Activated CD4-positive, alpha-beta T cell treated with anti-CD3 and anti-CD28 coated beads, Interleukin-2, amount 10 ng/mL, durations not matched to agents 24 days and 14 days (primary cell): ENCODE results near the gene SMTNL2. TPM values are rescaled to one million over a fixed set of nuclear protein-coding genes. Genes with fewer than 3 reads are reported as not detected.

Experiments used
- DNase-seq: peaks from one replicate; pipeline ENCODE4 v3.0.0; 2022
- H3K27ac Mint-ChIP-seq: one replicate; pipeline ENCODE4 v1.8.0; 2022; ENCODE audit warnings: mild to moderate bottlenecking, mixed read lengths
- H3K27me3 Mint-ChIP-seq: one replicate; pipeline ENCODE4 v1.8.0; 2022; ENCODE audit warnings: mixed read lengths
- H3K36me3 Mint-ChIP-seq: one replicate; pipeline ENCODE4 v1.8.0; 2022; ENCODE audit warnings: low read depth, mild to moderate bottlenecking, mixed read lengths
- H3K4me1 Mint-ChIP-seq: one replicate; pipeline ENCODE4 v1.8.0; 2021; ENCODE audit warnings: mixed read lengths
- H3K4me3 Mint-ChIP-seq: one replicate; pipeline ENCODE4 v1.8.0; 2022; ENCODE audit warnings: mild to moderate bottlenecking, moderate library complexity, mixed read lengths
- H3K9me3 Mint-ChIP-seq: one replicate; pipeline ENCODE4 v1.8.0; 2021; ENCODE audit warnings: mixed read lengths
- intact Hi-C: fragments of 100-400 bp; cut with micrococcal nuclease; formaldehyde crosslinking; loops from one replicate; pipeline ENCODE4 v1.15.1; 2023
- total RNA-seq: library from RNA; stranded (reverse); gene quantifications from 2 replicates; pipeline ENCODE4 v1.2.3, GENCODE V29; 2022

SMTNL2 gene
- total RNA-seq, result not detected in 2 replicates

- Mint-ChIP-seq H3K27ac (no peak within 1 kb of the TSS), H3K27me3 (peaks cover 49% of the 10 kb centered on the region), H3K36me3 (no peaks in the 10 kb centered on the region), H3K4me1 (peaks cover 2% of the 10 kb centered on the region), H3K4me3 (peak within 1 kb of the TSS; percentile 57), H3K9me3 (no peaks in the 10 kb centered on the region)
- DNase-seq, result no peak
- intact Hi-C loops, result no loop called here
Measured at GRCh38 chr17:4584101-4584916, at the start of gene SMTNL2. Gene SMTNL2, plus strand, starts transcription at chr17:4584529. Its CDS starts 77 bp downstream, at chr17:4584606.

DNA sequence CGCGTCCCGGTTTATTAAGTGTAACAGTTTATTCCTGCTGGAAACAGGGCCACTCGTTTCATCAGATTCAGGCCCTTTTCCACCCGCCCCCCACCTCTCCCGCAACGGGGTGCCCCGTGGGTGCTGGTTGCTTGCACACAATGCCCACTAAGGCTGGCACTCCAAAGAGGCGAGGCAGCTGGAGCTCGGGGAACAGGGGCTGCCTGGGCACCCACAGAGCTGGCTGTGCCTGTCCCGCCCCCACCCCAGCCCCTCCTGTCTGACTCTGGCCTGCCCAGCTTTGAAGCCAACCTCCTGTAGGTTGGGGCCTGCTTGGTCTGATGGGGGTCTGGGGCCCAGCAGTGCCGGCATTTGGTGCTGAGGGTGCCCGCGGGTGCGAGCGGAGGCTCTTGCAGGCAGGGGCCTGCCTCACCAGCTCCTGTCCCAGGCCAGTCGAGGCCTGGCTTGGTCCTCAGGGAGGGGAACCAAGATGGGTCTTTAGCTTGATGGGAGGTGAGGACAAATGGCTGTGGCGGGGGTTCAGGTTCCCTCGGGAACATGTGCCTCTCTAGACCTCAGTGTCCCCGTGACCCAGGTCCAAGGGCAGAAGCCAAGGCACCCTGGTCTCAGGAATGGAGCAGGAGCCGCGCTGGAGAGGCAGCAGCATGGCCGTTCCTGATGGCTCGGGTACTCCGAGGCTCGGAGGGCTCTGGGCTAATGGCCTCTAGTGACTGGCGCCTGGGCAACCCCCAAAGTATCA is 49.2 kb upstream of the SMTNL2 start:
- Mint-ChIP-seq H3K27ac (peak overlapping the region; percentile 45), H3K27me3 (peaks cover 5% of the 10 kb centered on the region), H3K36me3 (peaks cover 8% of the 10 kb centered on the region), H3K4me1 (peaks cover 4% of the 10 kb centered on the region), H3K9me3 (no peaks in the 10 kb centered on the region), H3K4me3 (no peak overlapping the region)
- intact Hi-C loops, result loop anchor here (10.0 kb wide), 1 partner anchor 110 kb away; no protein-coding TSS in a partner anchor
- DNase-seq, result no peak

GRCh38 chr17:4535667-4536258 is 48.6 kb upstream of the SMTNL2 start:
- peaks cover 8% of the 10 kb centered on the region for H3K36me3 Mint-ChIP-seq
- H3K4me1 Mint-ChIP-seq, result peaks cover 4% of the 10 kb centered on the region
- no peaks in the 10 kb centered on the region for H3K9me3 Mint-ChIP-seq
- peaks cover 5% of the 10 kb centered on the region for H3K27me3 Mint-ChIP-seq
- intact Hi-C loops, result loop anchor here (10.0 kb wide), 1 partner anchor 111 kb away; no protein-coding TSS in a partner anchor
- H3K27ac Mint-ChIP-seq, result peak overlapping the region; percentile 45
- no peak for DNase-seq
- no peak overlapping the region for H3K4me3 Mint-ChIP-seq

GRCh38 chr17:4536259-4536741 is 48.0 kb upstream of the SMTNL2 start:
- intact Hi-C loops, result loop anchor here (10.0 kb wide), 1 partner anchor 111 kb away; no protein-coding TSS in a partner anchor
- no peak overlapping the region for H3K27ac Mint-ChIP-seq
- no peak for DNase-seq
- H3K4me1 Mint-ChIP-seq, result peaks cover 4% of the 10 kb centered on the region
- H3K4me3 Mint-ChIP-seq, result no peak overlapping the region
- peaks cover 5% of the 10 kb centered on the region for H3K27me3 Mint-ChIP-seq
- H3K9me3 Mint-ChIP-seq, result no peaks in the 10 kb centered on the region
- H3K36me3 Mint-ChIP-seq, result peaks cover 12% of the 10 kb centered on the region

GRCh38 chr17:4536742-4537411 is 47.5 kb upstream of the SMTNL2 start:
- intact Hi-C loops, result loop anchor here (10.0 kb wide), 1 partner anchor 112 kb away; no protein-coding TSS in a partner anchor
- H3K27ac Mint-ChIP-seq, result no peak overlapping the region
- no peak for DNase-seq
- H3K4me1 Mint-ChIP-seq, result peaks cover 4% of the 10 kb centered on the region
- H3K27me3 Mint-ChIP-seq, result peaks cover 4% of the 10 kb centered on the region
- no peaks in the 10 kb centered on the region for H3K9me3 Mint-ChIP-seq
- H3K4me3 Mint-ChIP-seq, result no peak overlapping the region
- peaks cover 13% of the 10 kb centered on the region for H3K36me3 Mint-ChIP-seq

GRCh38 chr17:4537451-4538235 is 46.7 kb upstream of the SMTNL2 start:
- Mint-ChIP-seq H3K36me3 (peaks cover 19% of the 10 kb centered on the region), H3K4me3 (no peak overlapping the region), H3K9me3 (no peaks in the 10 kb centered on the region), H3K27me3 (peaks cover 3% of the 10 kb centered on the region), H3K27ac (no peak overlapping the region), H3K4me1 (peaks cover 4% of the 10 kb centered on the region)
- no peak for DNase-seq
- intact Hi-C loops, result loop anchor here (10.0 kb wide), 1 partner anchor 113 kb away; no protein-coding TSS in a partner anchor

GRCh38 chr17:4538236-4539002 is 45.9 kb upstream of the SMTNL2 start:
- H3K9me3 Mint-ChIP-seq, result no peaks in the 10 kb centered on the region

DNA sequence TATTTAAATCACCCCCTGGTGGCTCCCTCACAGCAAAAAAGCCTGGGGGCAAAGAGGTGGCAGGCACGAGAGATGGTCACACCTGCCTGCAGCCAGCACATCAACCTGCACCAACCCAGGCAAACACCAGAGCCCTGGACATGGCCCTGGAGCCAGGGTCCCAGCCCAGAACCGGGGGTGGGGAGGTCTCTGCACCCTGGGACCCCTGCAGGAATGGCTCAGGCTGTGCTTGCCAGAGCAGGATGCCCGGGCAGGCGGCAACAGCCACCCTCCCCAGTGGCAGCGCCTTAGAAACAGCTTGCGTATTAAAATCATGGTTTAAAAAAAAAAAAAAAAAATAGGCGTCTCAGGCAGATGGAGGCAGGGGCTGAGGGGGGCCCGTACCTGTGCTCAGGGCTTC is 45.3 kb upstream of the SMTNL2 start:
- Mint-ChIP-seq H3K4me3 (no peak overlapping the region), H3K27ac (no peak overlapping the region), H3K4me1 (no peaks in the 10 kb centered on the region), H3K27me3 (no peaks in the 10 kb centered on the region), H3K9me3 (no peaks in the 10 kb centered on the region), H3K36me3 (peaks cover 30% of the 10 kb centered on the region)
- intact Hi-C loops, result loop anchor here (10.0 kb wide), 1 partner anchor 114 kb away; no protein-coding TSS in a partner anchor
- no peak for DNase-seq

More at GRCh38 chr17:4538236-4539002, 45.9 kb upstream of the SMTNL2 start:
- H3K36me3 Mint-ChIP-seq, result peaks cover 25% of the 10 kb centered on the region
- intact Hi-C loops, result loop anchor here (10.0 kb wide), 1 partner anchor 114 kb away; no protein-coding TSS in a partner anchor
- H3K27ac Mint-ChIP-seq, result no peak overlapping the region
- H3K4me3 Mint-ChIP-seq, result no peak overlapping the region
- no peak for DNase-seq
- H3K4me1 Mint-ChIP-seq, result peaks cover 1% of the 10 kb centered on the region
- peaks cover under 1% of the 10 kb centered on the region for H3K27me3 Mint-ChIP-seq

- no peaks in the 10 kb centered on the region for H3K9me3 Mint-ChIP-seq
- H3K27ac Mint-ChIP-seq, result no peak overlapping the region
- H3K27me3 Mint-ChIP-seq, result no peaks in the 10 kb centered on the region
- intact Hi-C loops, result loop anchor here (10.0 kb wide), 1 partner anchor 115 kb away; no protein-coding TSS in a partner anchor
- H3K4me1 Mint-ChIP-seq, result no peaks in the 10 kb centered on the region
- no peak for DNase-seq
- H3K4me3 Mint-ChIP-seq, result no peak overlapping the region
- H3K36me3 Mint-ChIP-seq, result peaks cover 31% of the 10 kb centered on the region
Measured at GRCh38 chr17:4539576-4540223, 44.6 kb upstream of the SMTNL2 start.

GRCh38 chr17:4540224-4540651 is 44.1 kb upstream of the SMTNL2 start:
- Mint-ChIP-seq H3K27me3 (no peaks in the 10 kb centered on the region), H3K4me1 (no peaks in the 10 kb centered on the region)

GRCh38 chr17:4540687-4541327 is 43.5 kb upstream of the SMTNL2 start:
- Mint-ChIP-seq H3K4me1 (no peaks in the 10 kb centered on the region), H3K27ac (no peak overlapping the region), H3K4me3 (no peak overlapping the region), H3K9me3 (no peaks in the 10 kb centered on the region), H3K36me3 (peaks cover 33% of the 10 kb centered on the region), H3K27me3 (no peaks in the 10 kb centered on the region)
- intact Hi-C loops, result no loop called here
- no peak for DNase-seq

More at GRCh38 chr17:4540224-4540651, 44.1 kb upstream of the SMTNL2 start:
- H3K27ac Mint-ChIP-seq, result no peak overlapping the region
- H3K4me3 Mint-ChIP-seq, result no peak overlapping the region
- H3K9me3 Mint-ChIP-seq, result no peaks in the 10 kb centered on the region
- H3K36me3 Mint-ChIP-seq, result peaks cover 34% of the 10 kb centered on the region
- DNase-seq, result no peak
- intact Hi-C loops, result no loop called here
